ENCODE measurements around the gene OPALIN. TPM values are rescaled to one million over a fixed set of nuclear protein-coding genes. Genes with fewer than 3 reads are reported as not detected.

OPALIN gene
- polyA plus RNA-seq, 1 of the 3 experiments (the other 2 are of a cell fraction) = not detected

- Histone ChIP-seq H3K9ac (no peak overlapping the region), H3K36me3 (replicated peaks in 1 of 2; ENCODE audit: control insufficient read depth in 1 of 2, insufficient read depth in 2 of 2, low read length in 1 of 2) (no peaks in the 10 kb centered on the region), H3K27me3 (ENCODE audit: insufficient read depth) (0 out of 2 replicates have a peak, but pooled peaks cover 6% of the 10 kb centered on the region), H3K27ac (ENCODE audit: low read depth in 2 of 2, low read length in 1 of 2) (no peak overlapping the region), H3K4me3 (ENCODE audit: low read depth in 2 of 2, low read length in 1 of 2) (no peak overlapping the region), H3K9me3 (no peaks in the 10 kb centered on the region), H3K9me2 (no peaks in the 10 kb centered on the region), H3K4me1 (ENCODE audit: control insufficient read depth in 1 of 2, insufficient read depth in 2 of 2, low read depth in 1 of 2, low read length in 1 of 2) (no peaks in the 10 kb centered on the region), H3K4me2 (no peak overlapping the region), H2AFZ (ENCODE audit: low read depth) (no peak overlapping the region), H4K20me1 (ENCODE audit: insufficient read depth) (no peaks in the 10 kb centered on the region), H3F3A (replicated peaks; ENCODE audit: insufficient read depth) (no peaks in the 10 kb centered on the region), H3K79me2 (ENCODE audit: insufficient read depth) (no peaks in the 10 kb centered on the region)
- ChIA-PET POLR2A (no interaction called here), CTCF (interaction anchor here (0.9 to 10.2 kb wide), 5 partner anchors 35 to 282 kb away, joined by 5 to 112 read pairs (median 8); no protein-coding TSS in a partner anchor)
- no peak for DNase-seq
- 28% methylated on average over 5 of the region's 5 CpGs for WGBS (ENCODE audit: low lambda C conversion rate)
- TF ChIP-seq NFIC (IDR thresholded peaks at IDR 0.05; ENCODE audit: borderline replicate concordance) = no peak
- TF ChIP-seq GATA2 (CRISPR knock-in tag; IDR thresholded peaks at IDR 0.05) = no peak
- no peak for TF ChIP-seq MEF2A (IDR thresholded peaks at IDR 0.05; ENCODE audit: borderline replicate concordance, low read depth)
- TF ChIP-seq PBX3 (IDR thresholded peaks at IDR 0.05) = no peak
- TF ChIP-seq POLR2AphosphoS5 (IDR thresholded peaks at IDR 0.05; ENCODE audit: low read depth, low read length) = no peak
- no peak for TF ChIP-seq EP300 (IDR thresholded peaks at IDR 0.05; ENCODE audit: borderline replicate concordance in 1 of 2, low read depth in 1 of 2, low read length in 1 of 2)
- TF ChIP-seq ELF1 (IDR thresholded peaks at IDR 0.05) = no peak
- no peak for TF ChIP-seq GABPA (IDR thresholded peaks at IDR 0.05; ENCODE audit: low read depth)
- TF ChIP-seq JUND (IDR thresholded peaks at IDR 0.05) = no peak
These were observed 59.4 kb downstream of the OPALIN start for GRCh38 chr10:96299383-96299782.

DNA sequence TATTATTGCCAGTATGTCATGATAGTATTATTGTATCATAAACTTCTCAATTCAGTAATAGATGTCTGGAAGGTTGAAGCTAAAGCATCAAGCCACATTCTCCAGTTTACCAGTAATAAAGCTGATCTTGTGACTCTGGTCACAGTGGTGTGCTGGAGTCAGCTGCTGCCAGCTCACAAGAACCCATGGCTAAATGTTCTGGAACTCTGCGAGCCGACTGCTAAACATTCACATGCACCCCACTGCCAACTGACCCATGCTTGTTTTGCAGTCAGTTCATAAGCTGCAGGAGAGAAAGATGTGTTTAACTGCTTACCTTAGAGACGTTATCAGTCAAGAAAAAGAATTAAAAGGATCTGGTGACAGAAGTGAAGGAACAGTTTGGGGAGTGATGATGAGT lies 60.4 kb downstream of the OPALIN start:
- 48% methylated on average over 3 of the region's 3 CpGs for WGBS (ENCODE audit: low lambda C conversion rate)

More for the DNA sequence above, 60.4 kb downstream of the OPALIN start:
- no peak for TF ChIP-seq IRF3 (IDR thresholded peaks at IDR 0.05; ENCODE audit: low read depth, low read length)
- TF ChIP-seq, protein P1, sequence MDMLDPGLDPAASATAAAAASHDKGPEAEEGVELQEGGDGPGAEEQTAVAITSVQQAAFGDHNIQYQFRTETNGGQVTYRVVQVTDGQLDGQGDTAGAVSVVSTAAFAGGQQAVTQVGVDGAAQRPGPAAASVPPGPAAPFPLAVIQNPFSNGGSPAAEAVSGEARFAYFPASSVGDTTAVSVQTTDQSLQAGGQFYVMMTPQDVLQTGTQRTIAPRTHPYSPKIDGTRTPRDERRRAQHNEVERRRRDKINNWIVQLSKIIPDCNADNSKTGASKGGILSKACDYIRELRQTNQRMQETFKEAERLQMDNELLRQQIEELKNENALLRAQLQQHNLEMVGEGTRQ (IDR thresholded peaks at IDR 0.05; ENCODE audit: borderline replicate concordance, low read depth, low read length) = no peak
- no peak for TF ChIP-seq GABPA (IDR thresholded peaks at IDR 0.05; ENCODE audit: low read depth)
- TF ChIP-seq EP300 (IDR thresholded peaks at IDR 0.05; ENCODE audit: borderline replicate concordance in 1 of 2, low read depth in 1 of 2, low read length in 1 of 2) = no peak
- TF ChIP-seq TAF1 (IDR thresholded peaks at IDR 0.05; ENCODE audit: borderline replicate concordance, low read depth, low read length) = no peak
- no peak for TF ChIP-seq ELF1 (IDR thresholded peaks at IDR 0.05)
- no peak for TF ChIP-seq PBX3 (IDR thresholded peaks at IDR 0.05)
- no peak for TF ChIP-seq RFX5 (IDR thresholded peaks at IDR 0.05; ENCODE audit: low read length)
- no peak for TF ChIP-seq YY1 (IDR thresholded peaks at IDR 0.05; ENCODE audit: low read depth)
- TF ChIP-seq NRF1 (IDR thresholded peaks at IDR 0.05; ENCODE audit: low read depth, low read length) = no peak
- no peak for TF ChIP-seq MXI1 (IDR thresholded peaks at IDR 0.05; ENCODE audit: low read depth, low read length)
- no peak for TF ChIP-seq GATA2 (CRISPR knock-in tag; IDR thresholded peaks at IDR 0.05)
- Histone ChIP-seq H3K9ac (no peak overlapping the region), H3F3A (replicated peaks; ENCODE audit: insufficient read depth) (no peaks in the 10 kb centered on the region), H3K9me2 (no peaks in the 10 kb centered on the region), H2AFZ (ENCODE audit: low read depth) (no peak overlapping the region), H3K27ac (ENCODE audit: low read depth in 2 of 2, low read length in 1 of 2) (no peak overlapping the region), H3K4me3 (ENCODE audit: low read depth in 2 of 2, low read length in 1 of 2) (no peak overlapping the region), H3K4me2 (no peak overlapping the region), H3K27me3 (ENCODE audit: insufficient read depth) (0 out of 2 replicates have a peak, but pooled peaks cover 6% of the 10 kb centered on the region), H3K79me2 (ENCODE audit: insufficient read depth) (no peaks in the 10 kb centered on the region), H3K4me1 (ENCODE audit: control insufficient read depth in 1 of 2, insufficient read depth in 2 of 2, low read depth in 1 of 2, low read length in 1 of 2) (no peaks in the 10 kb centered on the region; a peak in 1 of 4 replicates), H3K36me3 (replicated peaks in 1 of 2; ENCODE audit: control insufficient read depth in 1 of 2, insufficient read depth in 2 of 2, low read length in 1 of 2) (no peaks in the 10 kb centered on the region), H4K20me1 (ENCODE audit: insufficient read depth) (no peaks in the 10 kb centered on the region), H3K9me3 (no peaks in the 10 kb centered on the region)
- ChIA-PET CTCF (interaction anchor here (0.7 to 10.2 kb wide), 4 partner anchors 36 to 281 kb away, joined by 4 to 112 read pairs (median 7); no protein-coding TSS in a partner anchor), POLR2A (no interaction called here)
- DNase-seq = no peak
